IMR-90 (cell line): ENCODE data around the gene NRCAM. TPM values are rescaled to one million over a fixed set of nuclear protein-coding genes. Genes with fewer than 3 reads are reported as not detected.

Experiments
- ATAC-seq: fragments of 200-7000 bp; cut with Tn5 transposase; 2 replicates; pipeline ENCODE4 v1.9.1; 2020; ENCODE audit warnings: low read depth, mild to moderate bottlenecking, moderate library complexity
- BruUV-seq: library from RNA; stranded (reverse); fragments of 400-500 nt; replicated peaks from 2 replicates; lab custom pipeline; 2021; lab: Mats Ljungman, UMichigan
- CTCF ChIA-PET: fragments of 300-600 bp; formaldehyde crosslinking; extraction: SDS; loops from one replicate; lab custom pipeline; 2021; ENCODE audit warnings: antibody characterized with exemption; lab: Yijun Ruan, JAX
- POLR2A ChIA-PET: fragments of 300-600 bp; sonication (Branson Sonifier 250); formaldehyde crosslinking; loops from one replicate; lab custom pipeline; 2022; ENCODE audit warnings: antibody characterized with exemption; ENCODE audit not compliant: unreplicated experiment; lab: Charles Lee
- DNase-seq: peaks from one replicate; pipeline ENCODE4 v3.0.0; 2013
- H2AFZ ChIP-seq: replicated peaks from 2 replicates; pipeline ENCODE3; 2013; ENCODE audit warnings: low read length, mild to moderate bottlenecking; ENCODE audit not compliant: poor library complexity
- H2AK5ac ChIP-seq: 2 replicates; pipeline ENCODE4 v1.6.1; 2013; ENCODE audit warnings: low read depth, low read length, inconsistent platforms
- H2AK9ac ChIP-seq: replicated peaks from 2 replicates; pipeline ENCODE3; 2013; ENCODE audit warnings: mild to moderate bottlenecking, low read depth, low read length, moderate library complexity; ENCODE audit not compliant: poor library complexity
- H2BK120ac ChIP-seq: 2 replicates; pipeline ENCODE4 v1.6.1; 2013; ENCODE audit warnings: low read depth, low read length, inconsistent platforms
- H2BK15ac ChIP-seq: 3 replicates; pipeline ENCODE4 v1.6.1; 2013; ENCODE audit warnings: low read depth, low read length, inconsistent platforms
- H2BK20ac ChIP-seq: 2 replicates; pipeline ENCODE4 v1.6.1; 2013; ENCODE audit warnings: low read depth, mild to moderate bottlenecking, inconsistent platforms, low read length, moderate library complexity
- H2BK5ac ChIP-seq: 2 replicates; pipeline ENCODE4 v1.6.1; 2013; ENCODE audit warnings: mild to moderate bottlenecking, low read depth, low read length, inconsistent platforms; ENCODE audit not compliant: poor library complexity, severe bottlenecking
- H3K14ac ChIP-seq: replicated peaks from 2 replicates; pipeline ENCODE4 v1.6.1; 2013; ENCODE audit warnings: low read depth, low read length, inconsistent platforms
- H3K18ac ChIP-seq: 2 replicates; pipeline ENCODE4 v1.6.1; 2013; ENCODE audit warnings: low read depth, low read length, control low read depth
- H3K23ac ChIP-seq: 2 replicates; pipeline ENCODE4 v1.6.1; 2013; ENCODE audit warnings: low read depth, low read length, inconsistent platforms
- H3K27ac ChIP-seq: 2 replicates; pipeline ENCODE4 v1.5.1; 2013; ENCODE audit warnings: mild to moderate bottlenecking, control low read depth, low read length; ENCODE audit not compliant: insufficient read depth
- H3K27me3 ChIP-seq: 2 replicates; pipeline ENCODE4 v1.6.1; 2013; ENCODE audit warnings: low read length; ENCODE audit not compliant: control insufficient read depth, insufficient read depth
- H3K36me3 ChIP-seq: 2 replicates; pipeline ENCODE4 v1.6.1; 2013; ENCODE audit warnings: low read length, mixed read lengths; ENCODE audit not compliant: control insufficient read depth, insufficient read depth
- H3K4ac ChIP-seq: 2 replicates; pipeline ENCODE4 v1.6.1; 2013; ENCODE audit warnings: low read depth, low read length, inconsistent platforms
- H3K4me1 ChIP-seq: 2 replicates; pipeline ENCODE4 v1.6.1; 2013; ENCODE audit warnings: low read length, mixed read lengths; ENCODE audit not compliant: control insufficient read depth, insufficient read depth
- H3K4me2 ChIP-seq: 2 replicates; pipeline ENCODE4 v1.6.1; 2013; ENCODE audit warnings: low read depth, mild to moderate bottlenecking, control low read depth, low read length, moderate library complexity
- H3K4me3 ChIP-seq: 2 replicates; pipeline ENCODE4 v1.5.1; 2013; ENCODE audit warnings: low read depth, mild to moderate bottlenecking, control low read depth, low read length, moderate library complexity; ENCODE audit not compliant: insufficient read depth
- H3K56ac ChIP-seq: 2 replicates; pipeline ENCODE4 v1.6.1; 2013; ENCODE audit warnings: low read length, inconsistent platforms; ENCODE audit not compliant: insufficient read depth; ENCODE audit errors: extremely low read depth
- H3K79me1 ChIP-seq, 2 experiments: 2 replicates each; pipeline ENCODE4 v1.6.1; 2013; ENCODE audit warnings: low read length in 2 of 2, inconsistent platforms in 1 of 2, low read depth in 1 of 2
- H3K9ac ChIP-seq: 2 replicates; pipeline ENCODE4 v1.6.1; 2013; ENCODE audit warnings: low read depth, low read length, control low read depth
- H3K9me1 ChIP-seq: 2 replicates; pipeline ENCODE4 v1.6.1; 2013; ENCODE audit warnings: low read length, inconsistent platforms; ENCODE audit not compliant: insufficient read depth
- H3K9me3 ChIP-seq: 2 replicates; pipeline ENCODE4 v1.6.1; 2013; ENCODE audit warnings: low read length; ENCODE audit not compliant: control insufficient read depth, insufficient read depth
- H4K20me1 ChIP-seq: 2 replicates; pipeline ENCODE4 v1.6.1; 2013; ENCODE audit warnings: low read length, inconsistent platforms; ENCODE audit not compliant: insufficient read depth
- H4K5ac ChIP-seq: 2 replicates; pipeline ENCODE4 v1.6.1; 2013; ENCODE audit warnings: mild to moderate bottlenecking, low read depth, low read length, control low read depth
- H4K8ac ChIP-seq, 2 experiments: 2 replicates each; pipeline ENCODE4 v1.6.1; 2013; ENCODE audit warnings: low read depth in 2 of 2, low read length in 2 of 2, control low read depth in 1 of 2, inconsistent platforms in 1 of 2
- H4K91ac ChIP-seq: 2 replicates; pipeline ENCODE4 v1.6.1; 2013; ENCODE audit warnings: low read depth, low read length, inconsistent platforms; ENCODE audit not compliant: insufficient read depth
- FOS ChIP-seq: fragments of 150-350 bp; IDR thresholded peaks from 2 replicates; pipeline ENCODE4 v1.6.1; 2016; ENCODE audit warnings: low read depth, low read length
- MAFK ChIP-seq: IDR thresholded peaks from 2 replicates; pipeline ENCODE4 v1.6.1; 2012; ENCODE audit warnings: low read depth, low read length, improper control_type of control experiment
- WGBS, 2 experiments: methylation state at CpG; one replicate each; pipeline versions ENCODE4 v1.1.5 to v1.1.7; 2013; ENCODE audit warnings: missing lambda C conversion rate in 2 of 2; ENCODE audit not compliant: insufficient read length in 1 of 2; ENCODE audit errors: extremely low coverage in 2 of 2; 5-methylcytosine and 5-hydroxymethylcytosine counted together
- dilution Hi-C: fragments of 300-500 bp; cut with HindIII; formaldehyde crosslinking; loops from one replicate; pipeline ENCODE4 v1.14.3; 2018; ENCODE audit warnings: low sequenced_read_pairs; ENCODE audit not compliant: unreplicated experiment
- in situ Hi-C: fragments of 300-500 bp; cut with MboI; formaldehyde crosslinking; loops from 3 replicates; pipeline ENCODE4 v1.14.3; 2019; ENCODE audit warnings: low sequenced_read_pairs, inconsistent platforms, mixed read lengths
- intact Hi-C: fragments of 100-400 bp; cut with micrococcal nuclease; formaldehyde crosslinking; loops from 2 replicates; pipeline ENCODE4 v1.10.0; 2022
- polyA plus RNA-seq, 3 experiments: library from polyadenylated mRNA; depleted of rRNA; stranded (reverse); fragments of >200 nt; gene quantifications; 2 replicates each; pipeline ENCODE4 v1.2.3, GENCODE V29; 2012; ENCODE audit warnings: low replicate concordance in 1 of 3
- total RNA-seq: library from RNA; depleted of rRNA; stranded (reverse); fragments of >200 nt; gene quantifications from 2 replicates; pipeline ENCODE4 v1.2.3, GENCODE V29; 2012

Gene NRCAM
- total and polyA plus RNA-seq, 2 of the 4 experiments (the other 2 are of a cell fraction) = 0.46 to 1.1 TPM

- no peaks in the 10 kb centered on the region for H3K36me3 ChIP-seq
- no peak overlapping the region for H2AK9ac ChIP-seq
- H3K56ac ChIP-seq = no peak overlapping the region
- peaks cover 4% of the 10 kb centered on the region for H3K27me3 ChIP-seq
- ATAC-seq = no peak
- H2AFZ ChIP-seq = no peak overlapping the region
- no peak overlapping the region for H2BK5ac ChIP-seq
- dilution Hi-C loops (no loop called here), intact Hi-C loops (no loop called here), in situ Hi-C loops (no loop called here)
- no peak overlapping the region for H4K8ac ChIP-seq
- no peaks in the 10 kb centered on the region for H3K79me1 ChIP-seq
- no peaks in the 10 kb centered on the region for H3K4me1 ChIP-seq
- H3K9ac ChIP-seq = no peak overlapping the region
- H2BK20ac ChIP-seq = no peak overlapping the region
- H3K14ac ChIP-seq = no peak overlapping the region
- H2BK120ac ChIP-seq = no peak overlapping the region
- H4K91ac ChIP-seq = no peak overlapping the region
- H3K4me3 ChIP-seq = no peak overlapping the region
- TF ChIP-seq FOS (no peak), MAFK (no peak)
- no peak overlapping the region for H3K23ac ChIP-seq
- no peak overlapping the region for H3K27ac ChIP-seq
- H3K9me3 ChIP-seq = no peaks in the 10 kb centered on the region
- ChIA-PET POLR2A (no interaction called here), CTCF (interaction anchor here (0.7 kb wide), 1 partner anchor 921 kb away, joined by 3 read pairs; no protein-coding TSS in a partner anchor)
- 90% methylated on average over 2 of the region's 2 CpGs; no CpG with 5 or more reads in 1 of the 2 experiments for WGBS, 2 experiments
- no TSS peak for BruUV-seq
- no peaks in the 10 kb centered on the region for H4K20me1 ChIP-seq
- no peak for DNase-seq
- no peak overlapping the region for H4K5ac ChIP-seq
- H3K18ac ChIP-seq = no peak overlapping the region
- H3K4ac ChIP-seq = no peak overlapping the region
- no peak overlapping the region for H2BK15ac ChIP-seq
- H2AK5ac ChIP-seq = no peak overlapping the region
- no peaks in the 10 kb centered on the region for H3K9me1 ChIP-seq
- H3K4me2 ChIP-seq = no peak overlapping the region
These were observed 171.2 kb downstream of the NRCAM start for GRCh38 chr7:108285003-108285368.
